Ectodermal cell (in vitro differentiated cells): ENCODE results near the gene SLCO4A1.
"Not testable (repeated sequence)": the region's sequence is repeated elsewhere in the genome, so short reads cannot be mapped to it uniquely, and the experiment has no call there.

ENCODE experiments used
- H3K27ac ChIP-seq: 2 replicates; pipeline ENCODE4 v1.7.0; 2013; ENCODE audit warnings: mild to moderate bottlenecking, low read depth, low read length; ENCODE audit not compliant: insufficient read depth, poor library complexity, severe bottlenecking
- H3K27me3 ChIP-seq: 2 replicates; pipeline ENCODE4 v1.7.0; 2013; ENCODE audit warnings: mild to moderate bottlenecking, low read length; ENCODE audit not compliant: insufficient read depth, control insufficient read depth, poor library complexity, severe bottlenecking
- H3K36me3 ChIP-seq: one replicate; pipeline ENCODE4 v1.7.0; 2013; ENCODE audit warnings: low read length; ENCODE audit not compliant: control insufficient read depth, insufficient read depth
- H3K4me1 ChIP-seq: one replicate; pipeline ENCODE4 v1.7.0; 2013; ENCODE audit warnings: low read length; ENCODE audit not compliant: control insufficient read depth, insufficient read depth
- H3K4me3 ChIP-seq: 2 replicates; pipeline ENCODE4 v1.7.0; 2013; ENCODE audit warnings: low read depth, low read length, control low read depth; ENCODE audit not compliant: insufficient read depth
- H3K9me3 ChIP-seq: 2 replicates; pipeline ENCODE4 v1.7.0; 2013; ENCODE audit warnings: mild to moderate bottlenecking, low read length, moderate library complexity; ENCODE audit not compliant: control insufficient read depth
- WGBS, 2 experiments: methylation state at CpG; one replicate each; pipeline ENCODE4 v1.1.7; 2013; ENCODE audit warnings: missing lambda C conversion rate in 2 of 2; 5-methylcytosine and 5-hydroxymethylcytosine counted together

Gene SLCO4A1

GRCh38 chr20:62677678-62678077 lies 35.4 kb downstream of the SLCO4A1 start:
- 91% methylated on average over 10 of the region's 10 CpGs for WGBS, 2 experiments
- no peaks in the 10 kb centered on the region for H3K36me3 ChIP-seq
- no peaks in the 10 kb centered on the region for H3K9me3 ChIP-seq
- H3K4me3 ChIP-seq, result no peak overlapping the region
- H3K27me3 ChIP-seq, result no peaks in the 10 kb centered on the region
- no peak overlapping the region for H3K27ac ChIP-seq
- H3K4me1 ChIP-seq, result no peaks in the 10 kb centered on the region

GRCh38 chr20:62678553-62678952 lies 36.2 kb downstream of the SLCO4A1 start:
- Histone ChIP-seq H3K4me3 (no peak overlapping the region), H3K27ac (no peak overlapping the region), H3K36me3 (no peaks in the 10 kb centered on the region), H3K27me3 (no peaks in the 10 kb centered on the region), H3K9me3 (no peaks in the 10 kb centered on the region), H3K4me1 (no peaks in the 10 kb centered on the region)
- 88 to 93% methylated on average over 8 of the region's 9 CpGs for WGBS, 2 experiments

GRCh38 chr20:62679978-62680589 lies 37.8 kb downstream of the SLCO4A1 start:
- Histone ChIP-seq H3K9me3 (no peaks in the 10 kb centered on the region), H3K36me3 (no peaks in the 10 kb centered on the region), H3K27ac (no peak overlapping the region), H3K27me3 (no peaks in the 10 kb centered on the region), H3K4me3 (no peak overlapping the region), H3K4me1 (peaks cover 4% of the 10 kb centered on the region)
- WGBS, 2 experiments, result 93 to 94% methylated on average over 11 of the region's 11 CpGs

- no peaks in the 10 kb centered on the region for H3K9me3 ChIP-seq
- peaks cover 3% of the 10 kb centered on the region for H3K27me3 ChIP-seq
- no peak overlapping the region for H3K4me3 ChIP-seq
- H3K27ac ChIP-seq, result no peak overlapping the region
- H3K4me1 ChIP-seq, result peaks cover 19% of the 10 kb centered on the region
- WGBS, 2 experiments, result 91 to 92% methylated on average over 30 of the region's 30 CpGs
- no peaks in the 10 kb centered on the region for H3K36me3 ChIP-seq
These were observed 40.7 kb downstream of the SLCO4A1 start for GRCh38 chr20:62682912-62683517.

- not testable (repeated sequence) for H3K4me3 ChIP-seq, H3K36me3 ChIP-seq, H3K27me3 ChIP-seq, H3K9me3 ChIP-seq, H3K27ac ChIP-seq
- WGBS, 2 experiments, result 95 to 96% methylated on average over 36 to 37 of the region's 52 CpGs
- H3K4me1 ChIP-seq, result peaks cover 26% of the 10 kb centered on the region
These were observed 41.5 kb downstream of the SLCO4A1 start for GRCh38 chr20:62683660-62684322.

- H3K27ac ChIP-seq, result no peak overlapping the region
- no peaks in the 10 kb centered on the region for H3K9me3 ChIP-seq
- H3K36me3 ChIP-seq, result no peaks in the 10 kb centered on the region
- peaks cover 30% of the 10 kb centered on the region for H3K4me1 ChIP-seq
- WGBS, 2 experiments, result 89 to 96% methylated on average over 7 to 9 of the region's 12 CpGs
- peaks cover 3% of the 10 kb centered on the region for H3K27me3 ChIP-seq
- H3K4me3 ChIP-seq, result no peak overlapping the region
These were observed 42.7 kb downstream of the SLCO4A1 start for GRCh38 chr20:62684981-62685380.

- Histone ChIP-seq H3K27me3 (peaks cover 3% of the 10 kb centered on the region), H3K27ac (no peak overlapping the region), H3K4me1 (peaks cover 30% of the 10 kb centered on the region), H3K9me3 (no peaks in the 10 kb centered on the region), H3K4me3 (no peak overlapping the region), H3K36me3 (no peaks in the 10 kb centered on the region)
- WGBS, 2 experiments, result 26 to 32% methylated on average over 27 of the region's 27 CpGs
These were observed 43.7 kb downstream of the SLCO4A1 start for GRCh38 chr20:62685781-62686555.

- WGBS, 2 experiments, result 94 to 95% methylated on average over 37 of the region's 37 CpGs
- Histone ChIP-seq H3K4me3 (no peak overlapping the region), H3K36me3 (no peaks in the 10 kb centered on the region), H3K9me3 (no peaks in the 10 kb centered on the region), H3K27ac (no peak overlapping the region), H3K27me3 (peaks cover 3% of the 10 kb centered on the region), H3K4me1 (peaks cover 30% of the 10 kb centered on the region)
These were observed 44.8 kb downstream of the SLCO4A1 start for GRCh38 chr20:62686869-62687830.

GRCh38 chr20:62688083-62688482 lies 45.8 kb downstream of the SLCO4A1 start:
- no peak overlapping the region for H3K4me3 ChIP-seq
- 95% methylated on average over 11 of the region's 11 CpGs for WGBS, 2 experiments
- no peaks in the 10 kb centered on the region for H3K36me3 ChIP-seq
- H3K4me1 ChIP-seq, result peaks cover 30% of the 10 kb centered on the region
- H3K27ac ChIP-seq, result no peak overlapping the region
- H3K27me3 ChIP-seq, result peaks cover 3% of the 10 kb centered on the region
- H3K9me3 ChIP-seq, result no peaks in the 10 kb centered on the region
